Body of pancreas (tissue), 4 donors: ENCODE data around the gene KIF1C. TPM values are rescaled to one million over a fixed set of nuclear protein-coding genes. Genes with fewer than 3 reads are reported as not detected.

Experiments used
- ATAC-seq: fragments of 150-250 bp; one replicate; pipeline ENCODE4 v1.9.1; 2016
- DNase-seq, 4 donors: peaks; one replicate each; pipeline ENCODE4 v3.0.0-alpha.2; 2019
- H3K27ac ChIP-seq, 4 donors: fragments of 200-600 bp; sonication (generic); 1 replicate in 3 of 4; 2 replicates in 1 of 4; pipeline versions ENCODE4 v1.5.1 to v1.6.1; 2016 to 2019; ENCODE audit warnings: mild to moderate bottlenecking in 1 of 4, mixed read lengths in 1 of 4, moderate library complexity in 1 of 4
- H3K27me3 ChIP-seq, 2 donors: fragments of 200-600 bp; sonication (generic); one replicate each; pipeline ENCODE4 v1.6.0; 2016; ENCODE audit warnings: mild to moderate bottlenecking in 1 of 2
- H3K36me3 ChIP-seq, 2 donors: fragments of 200-600 bp; sonication (generic); replicated peaks in 1 of 2; 2 replicates each; pipeline ENCODE4 v1.5.1; 2016; ENCODE audit warnings: low read depth in 2 of 2; ENCODE audit not compliant: insufficient read depth in 1 of 2
- H3K4me1 ChIP-seq: fragments of 200-600 bp; sonication (generic); one replicate; pipeline ENCODE4 v1.6.0; 2016
- H3K4me3 ChIP-seq, 2 donors: fragments of 200-600 bp; sonication (generic); 1 replicate in 1 of 2; 2 replicates in 1 of 2; pipeline ENCODE4 v1.5.1; 2016 to 2019
- H3K9me3 ChIP-seq, 3 donors: fragments of 200-600 bp; sonication (generic); 1 replicate in 2 of 3; 2 replicates in 1 of 3; pipeline ENCODE4 v1.5.1; 2016
- POLR2A ChIP-seq, 3 donors: fragments of 450-650 bp; IDR thresholded peaks; one replicate each; pipeline ENCODE4 v1.6.1; 2016; ENCODE audit warnings: antibody characterized with exemption in 3 of 3, mild to moderate bottlenecking in 2 of 3
- WGBS, 2 donors: methylation state at CpG; one replicate each; pipeline ENCODE4 v1.1.5; 2017; 5-methylcytosine and 5-hydroxymethylcytosine counted together
- intact Hi-C: fragments of 100-400 bp; cut with DNase I; formaldehyde crosslinking; loops from one replicate; pipeline ENCODE4 v1.15.1; 2023
- total RNA-seq, 2 donors: library from RNA; depleted of rRNA; stranded (reverse); fragments of >200 nt; gene quantifications; one replicate each; pipeline ENCODE4 v1.1.0, GENCODE V29; 2016
- TF ChIP-seq, protein P1 (sequence below), 7 experiments: fragments of 450-650 bp in 4 of 7; fragments of 200-600 bp in 3 of 7; sonication (generic) in 3 of 7; IDR thresholded peaks; one replicate each; pipeline ENCODE4 v1.5.1; 2016 to 2019; ENCODE audit warnings: antibody characterized with exemption in 7 of 7

The KIF1C gene
- total RNA-seq, 2 donors from 2014 or later: 43.1 to 54.4 TPM

GRCh38 chr17:4974115-4974670 lies 23.6 kb upstream of the KIF1C start:
- Histone ChIP-seq H3K27ac (no peak overlapping the region), H3K9me3 (no peaks in the 10 kb centered on the region), H3K36me3 (peaks cover 0 to 6% of the 10 kb centered on the region in 2 donors), H3K4me1 (peaks cover 11% of the 10 kb centered on the region), H3K4me3 (no peak overlapping the region), H3K27me3 (no peaks in the 10 kb centered on the region)
- 82 to 88% methylated on average over 9 of the region's 9 CpGs for WGBS, 2 donors
- intact Hi-C loops: no loop called here
- DNase-seq (no peak), ATAC-seq (no peak)
- TF ChIP-seq, protein P1, sequence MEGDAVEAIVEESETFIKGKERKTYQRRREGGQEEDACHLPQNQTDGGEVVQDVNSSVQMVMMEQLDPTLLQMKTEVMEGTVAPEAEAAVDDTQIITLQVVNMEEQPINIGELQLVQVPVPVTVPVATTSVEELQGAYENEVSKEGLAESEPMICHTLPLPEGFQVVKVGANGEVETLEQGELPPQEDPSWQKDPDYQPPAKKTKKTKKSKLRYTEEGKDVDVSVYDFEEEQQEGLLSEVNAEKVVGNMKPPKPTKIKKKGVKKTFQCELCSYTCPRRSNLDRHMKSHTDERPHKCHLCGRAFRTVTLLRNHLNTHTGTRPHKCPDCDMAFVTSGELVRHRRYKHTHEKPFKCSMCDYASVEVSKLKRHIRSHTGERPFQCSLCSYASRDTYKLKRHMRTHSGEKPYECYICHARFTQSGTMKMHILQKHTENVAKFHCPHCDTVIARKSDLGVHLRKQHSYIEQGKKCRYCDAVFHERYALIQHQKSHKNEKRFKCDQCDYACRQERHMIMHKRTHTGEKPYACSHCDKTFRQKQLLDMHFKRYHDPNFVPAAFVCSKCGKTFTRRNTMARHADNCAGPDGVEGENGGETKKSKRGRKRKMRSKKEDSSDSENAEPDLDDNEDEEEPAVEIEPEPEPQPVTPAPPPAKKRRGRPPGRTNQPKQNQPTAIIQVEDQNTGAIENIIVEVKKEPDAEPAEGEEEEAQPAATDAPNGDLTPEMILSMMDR (IDR thresholded peaks at IDR 0.05): no peak
- no peak for TF ChIP-seq POLR2A (IDR thresholded peaks at IDR 0.05)

DNA sequence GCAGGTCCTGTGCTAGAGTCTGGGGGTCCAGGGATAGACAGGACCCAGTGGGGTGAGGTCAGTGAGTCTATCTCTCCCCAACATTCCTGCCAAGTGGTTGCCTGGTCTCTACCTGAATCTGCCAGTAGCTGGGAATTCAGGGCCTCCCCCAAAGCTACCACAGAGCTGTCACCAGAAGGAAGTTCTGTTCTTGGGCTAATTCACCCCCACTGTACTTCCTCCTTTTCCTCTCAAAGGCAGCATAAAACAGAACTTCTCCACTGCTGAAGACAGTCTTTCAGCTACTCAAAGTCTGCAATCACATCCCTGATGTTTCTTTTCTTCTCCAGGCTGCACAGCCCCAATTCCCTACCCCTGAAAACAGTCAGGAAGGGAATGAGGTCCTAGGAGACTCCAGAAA lies 19.0 kb upstream of the KIF1C start:
- DNase-seq (no peak), ATAC-seq (no peak)
- H3K9me3 ChIP-seq: no peaks in the 10 kb centered on the region
- no peak overlapping the region for H3K4me3 ChIP-seq
- intact Hi-C loops: no loop called here
- no peak for TF ChIP-seq POLR2A (IDR thresholded peaks at IDR 0.05)
- TF ChIP-seq, protein P1 (IDR thresholded peaks at IDR 0.05): no peak
- peaks cover 10% of the 10 kb centered on the region for H3K4me1 ChIP-seq
- H3K27ac ChIP-seq: no peak overlapping the region
- H3K27me3 ChIP-seq: no peaks in the 10 kb centered on the region
- peaks cover 0 to 4% of the 10 kb centered on the region in 2 donors for H3K36me3 ChIP-seq

- H3K4me1 ChIP-seq: peaks cover 7% of the 10 kb centered on the region
- TF ChIP-seq, protein P1 (IDR thresholded peaks at IDR 0.05): peak; percentile 57 to 86 (median 75)
- TF ChIP-seq POLR2A (IDR thresholded peaks at IDR 0.05): no peak
- H3K27me3 ChIP-seq: no peaks in the 10 kb centered on the region
- intact Hi-C loops: no loop called here
- H3K9me3 ChIP-seq: no peaks in the 10 kb centered on the region
- H3K4me3 ChIP-seq: no peak overlapping the region
- 32% methylated on average over 6 of the region's 6 CpGs for WGBS, 2 donors
- H3K36me3 ChIP-seq: peaks cover 0 to 4% of the 10 kb centered on the region in 2 donors
- no peak overlapping the region for H3K27ac ChIP-seq
- DNase-seq: peak in 3 of 4 donors; percentile 36 to 66 (median 42)
- peak; percentile 77 for ATAC-seq
Measured at GRCh38 chr17:4980644-4981216, 17.0 kb upstream of the KIF1C start.

DNA sequence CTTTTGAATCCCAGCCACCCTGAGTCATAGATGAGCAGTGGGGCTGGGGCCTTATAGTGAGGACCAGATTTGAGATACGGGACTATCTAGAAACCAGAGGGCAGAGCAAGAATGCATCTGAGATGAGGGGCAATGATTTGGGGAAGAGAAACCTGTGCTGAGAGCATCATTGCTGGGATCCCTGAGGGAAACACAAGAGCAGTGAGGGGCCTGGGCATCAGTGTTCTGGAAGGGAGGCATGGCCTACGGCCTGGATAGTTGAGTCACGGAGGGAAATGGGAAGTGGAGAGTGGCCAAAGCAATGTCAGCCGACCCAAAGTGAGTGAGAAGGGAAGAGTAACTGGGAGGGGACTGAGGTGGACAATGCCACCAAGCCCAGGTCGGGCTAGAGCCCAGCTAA lies 15.4 kb upstream of the KIF1C start:
- Histone ChIP-seq H3K4me1 (peaks cover 13% of the 10 kb centered on the region), H3K27me3 (no peaks in the 10 kb centered on the region), H3K9me3 (no peaks in the 10 kb centered on the region), H3K36me3 (peaks cover 0 to 4% of the 10 kb centered on the region in 2 donors), H3K4me3 (no peak overlapping the region), H3K27ac (no peak overlapping the region)
- no peak for ATAC-seq
- intact Hi-C loops: no loop called here
- TF ChIP-seq, protein P1 (IDR thresholded peaks at IDR 0.05): no peak
- TF ChIP-seq POLR2A (IDR thresholded peaks at IDR 0.05): no peak
- WGBS, 2 donors: 56 to 71% methylated on average over 5 of the region's 5 CpGs
- no peak for DNase-seq

- DNase-seq: no peak
- Histone ChIP-seq H3K4me3 (peak overlapping the region; percentile 91 to 96), H3K27me3 (no peaks in the 10 kb centered on the region), H3K36me3 (peaks cover 0 to 3% of the 10 kb centered on the region in 2 donors), H3K27ac (peak overlapping the region; percentile 79 to 96 (median 88)), H3K9me3 (no peaks in the 10 kb centered on the region), H3K4me1 (peaks cover 23% of the 10 kb centered on the region)
- ATAC-seq: no peak
- TF ChIP-seq, protein P1 (IDR thresholded peaks at IDR 0.05): no peak
- no peak for TF ChIP-seq POLR2A (IDR thresholded peaks at IDR 0.05)
- intact Hi-C loops: no loop called here
- WGBS, 2 donors: 22 to 26% methylated on average over 5 of the region's 5 CpGs
Measured at GRCh38 chr17:4986403-4986802, 11.3 kb upstream of the KIF1C start.
